GM04503 (cell line): ENCODE data around the gene TMOD3.
A peak's percentile ranks its signal among the peaks of the same experiment; 100 is the strongest.
"Not testable (repeated sequence)": the region's sequence is repeated elsewhere in the genome, so short reads cannot be mapped to it uniquely, and the experiment has no call there.

Experiments used
- DNase-seq: peaks from one replicate; pipeline ENCODE4 v3.0.0-alpha.2; 2012; ENCODE audit warnings: low read depth

Gene TMOD3

GRCh38 chr15:51864408-51865056, 35.1 kb downstream of the TMOD3 start:
- no peak for DNase-seq

GRCh38 chr15:51865317-51865716, 35.9 kb downstream of the TMOD3 start:
- no peak for DNase-seq

GRCh38 chr15:51866161-51866560, 36.7 kb downstream of the TMOD3 start:
- DNase-seq, result no peak

- no peak for DNase-seq
These were observed 37.3 kb downstream of the TMOD3 start for GRCh38 chr15:51866751-51867150.

GRCh38 chr15:51869060-51869421, 39.6 kb downstream of the TMOD3 start:
- DNase-seq, result no peak

- DNase-seq, result no peak
These were observed 41.3 kb downstream of the TMOD3 start for GRCh38 chr15:51870774-51871173.

- peak; percentile 92 for DNase-seq
These were observed 45.5 kb downstream of the TMOD3 start for GRCh38 chr15:51874751-51875644.

- DNase-seq, result no peak
These were observed 46.7 kb downstream of the TMOD3 start for GRCh38 chr15:51876169-51876568.

- DNase-seq, result peak; percentile 51
These were observed 49.3 kb downstream of the TMOD3 start for GRCh38 chr15:51878446-51879386.

- DNase-seq, result peak; percentile 31
These were observed 50.1 kb downstream of the TMOD3 start for GRCh38 chr15:51879555-51879954.

GRCh38 chr15:51883271-51883837, 53.9 kb downstream of the TMOD3 start:
- DNase-seq, result no peak

GRCh38 chr15:51884041-51884440, 54.6 kb downstream of the TMOD3 start:
- DNase-seq, result no peak

GRCh38 chr15:51884517-51885236, 55.2 kb downstream of the TMOD3 start:
- DNase-seq, result no peak

- DNase-seq, result not testable (repeated sequence)
These were observed 56.3 kb downstream of the TMOD3 start for GRCh38 chr15:51885758-51886157.

GRCh38 chr15:51887887-51888592, 58.6 kb downstream of the TMOD3 start:
- no peak for DNase-seq

- no peak for DNase-seq
These were observed 59.2 kb downstream of the TMOD3 start for GRCh38 chr15:51888593-51889195.

GRCh38 chr15:51889486-51889885, 60.0 kb downstream of the TMOD3 start:
- DNase-seq, result no peak

- DNase-seq, result no peak
These were observed 75.0 kb downstream of the TMOD3 start for GRCh38 chr15:51904421-51904820.

- no peak for DNase-seq
These were observed 75.5 kb downstream of the TMOD3 start for GRCh38 chr15:51904931-51905330.
